HG03432 (cell line): ENCODE data around the gene CLEC2D.
"Not testable (repeated sequence)": the region's sequence is repeated elsewhere in the genome, so short reads cannot be mapped to it uniquely, and the experiment has no call there.

ENCODE experiments used
- ATAC-seq: cut with Tn5 transposase; IDR thresholded peaks from one replicate; pipeline ENCODE4 v1.9.1; 2021; ENCODE audit warnings: mild to moderate bottlenecking, moderate library complexity; ENCODE audit not compliant: unreplicated experiment

CLEC2D gene

DNA sequence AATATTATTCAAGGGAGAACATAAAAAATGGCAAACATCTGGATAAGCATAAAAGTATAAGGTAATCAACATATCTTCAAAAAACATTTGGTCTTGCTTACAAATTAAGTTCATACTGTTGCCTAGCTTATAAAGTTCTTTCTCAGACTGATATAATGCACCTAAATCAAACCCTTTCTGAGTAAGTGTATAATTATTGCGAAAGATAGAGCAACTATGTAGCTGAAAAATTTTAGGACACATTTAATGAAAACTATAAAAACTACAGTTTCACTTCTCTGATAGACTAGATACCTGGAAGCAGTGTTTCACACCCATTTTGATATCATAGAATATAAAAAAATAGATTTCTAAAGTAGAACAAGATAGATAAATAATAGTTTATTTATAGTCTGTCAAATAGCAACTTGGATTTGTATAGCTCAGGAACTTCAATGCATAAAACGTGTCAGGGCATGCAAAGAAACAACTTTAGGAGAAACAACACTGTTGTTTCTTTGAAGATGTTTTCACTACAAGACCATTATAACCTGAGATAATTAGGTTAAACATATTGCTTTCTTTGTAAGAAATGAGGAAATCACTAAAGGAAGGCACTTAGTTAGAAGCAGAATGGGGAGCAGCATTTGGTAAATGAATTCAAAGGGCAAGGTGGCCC is 55.8 kb downstream of the CLEC2D start:
- ATAC-seq = no peak

DNA sequence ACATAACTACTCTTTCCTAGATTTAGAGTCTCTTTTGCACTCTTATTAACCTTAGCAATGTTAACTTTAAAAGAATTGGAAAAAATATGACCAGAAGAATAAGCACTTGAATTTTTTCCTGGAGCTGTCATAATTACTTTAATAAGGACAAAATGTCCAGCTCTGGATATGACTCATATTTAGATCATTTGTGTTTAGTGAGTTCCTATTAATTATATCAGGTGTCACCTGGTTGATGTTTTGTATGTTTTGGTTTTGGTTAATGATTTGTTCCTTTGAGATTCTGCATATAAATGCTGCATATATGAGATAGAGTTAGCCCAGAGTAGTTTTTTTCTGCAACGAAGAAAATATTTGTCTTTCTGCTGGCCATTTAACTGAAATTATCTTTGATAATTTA is 58.3 kb downstream of the CLEC2D start:
- ATAC-seq = no peak

GRCh38 chr12:9729082-9729481 is 59.6 kb downstream of the CLEC2D start:
- ATAC-seq = no peak

GRCh38 chr12:9730011-9730410 is 60.5 kb downstream of the CLEC2D start:
- ATAC-seq = no peak

- no peak for ATAC-seq
These were observed 61.1 kb downstream of the CLEC2D start for GRCh38 chr12:9730591-9730990.

DNA sequence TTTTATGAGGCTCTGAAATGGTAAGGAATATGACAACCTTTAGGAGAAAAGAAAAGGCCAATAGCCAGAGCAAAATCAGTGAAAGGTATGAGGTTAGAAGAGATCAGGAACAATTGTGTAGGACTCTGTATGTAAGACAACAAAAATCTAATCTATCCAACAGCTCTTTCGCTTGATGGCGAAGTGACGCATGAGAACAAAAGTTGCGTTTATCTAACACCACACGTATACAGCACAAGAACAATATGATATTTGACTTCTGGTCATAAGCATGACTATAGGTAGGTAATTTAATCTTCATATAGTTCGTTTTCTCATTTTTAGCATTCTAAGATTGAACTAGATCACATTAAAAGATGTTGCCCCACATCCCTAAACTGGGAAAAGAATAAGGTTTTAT is 61.9 kb downstream of the CLEC2D start:
- no peak for ATAC-seq

GRCh38 chr12:9731797-9732196 is 62.3 kb downstream of the CLEC2D start:
- no peak for ATAC-seq

DNA sequence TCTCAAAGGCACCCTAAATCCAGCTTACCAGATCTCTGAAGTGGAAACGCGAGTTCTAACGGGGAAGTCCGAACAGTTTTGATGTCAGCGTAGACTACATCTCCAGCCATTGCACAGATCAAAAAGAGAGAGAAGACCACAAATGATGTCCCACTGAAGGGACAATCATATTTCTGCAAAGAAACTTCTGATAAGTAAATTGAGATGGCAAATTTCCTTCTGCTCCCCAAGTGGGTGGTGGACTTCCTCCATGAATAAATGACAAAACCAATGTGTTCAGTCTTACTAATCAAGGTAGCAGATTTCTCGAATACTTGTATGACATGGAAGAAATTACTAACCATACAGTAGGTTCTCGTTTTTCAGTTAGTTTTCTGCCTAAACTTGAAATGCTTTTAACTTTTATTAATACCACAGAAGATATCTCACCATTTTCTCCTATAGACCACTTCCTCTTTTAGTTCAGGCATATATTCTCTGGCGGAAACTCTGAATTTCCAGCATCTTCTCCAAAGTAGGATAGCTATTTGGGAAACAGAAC is 63.5 kb downstream of the CLEC2D start, which contains the start of gene CLECL1:
Gene CLECL1, minus strand, starts transcription at position 177 of the 541 bp plus-strand sequence.
- peak; percentile 46 for ATAC-seq

GRCh38 chr12:9735601-9736000 is 66.1 kb downstream of the CLEC2D start:
- no peak for ATAC-seq

- no peak for ATAC-seq
These were observed 67.6 kb downstream of the CLEC2D start for GRCh38 chr12:9736936-9737705.

DNA sequence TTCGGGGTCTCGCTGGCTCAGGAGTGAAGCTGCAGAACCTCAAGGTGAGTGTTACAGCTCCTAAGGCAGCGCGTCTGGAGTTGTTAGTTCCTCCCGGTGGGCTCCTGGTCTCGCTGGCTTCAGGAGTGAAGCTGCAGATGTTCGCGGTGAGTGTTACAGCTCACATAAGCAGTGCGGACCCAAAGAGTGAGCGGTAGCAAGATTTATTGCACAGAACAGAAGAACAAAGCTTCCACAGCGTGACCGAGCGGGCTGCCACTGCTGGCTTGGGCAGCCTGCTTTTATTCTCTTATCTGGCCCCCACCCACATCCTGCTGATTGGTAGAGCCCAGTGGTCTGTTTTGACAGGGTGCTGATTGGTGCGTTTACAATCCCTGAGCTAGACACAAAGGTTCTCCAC is 69.4 kb downstream of the CLEC2D start:
- ATAC-seq = not testable (repeated sequence)

GRCh38 chr12:9739404-9740105 is 70.0 kb downstream of the CLEC2D start:
- not testable (repeated sequence) for ATAC-seq

- no peak for ATAC-seq
These were observed 70.7 kb downstream of the CLEC2D start for GRCh38 chr12:9740106-9740750.

GRCh38 chr12:9741726-9742125 is 72.2 kb downstream of the CLEC2D start:
- peak; percentile 83 for ATAC-seq

DNA sequence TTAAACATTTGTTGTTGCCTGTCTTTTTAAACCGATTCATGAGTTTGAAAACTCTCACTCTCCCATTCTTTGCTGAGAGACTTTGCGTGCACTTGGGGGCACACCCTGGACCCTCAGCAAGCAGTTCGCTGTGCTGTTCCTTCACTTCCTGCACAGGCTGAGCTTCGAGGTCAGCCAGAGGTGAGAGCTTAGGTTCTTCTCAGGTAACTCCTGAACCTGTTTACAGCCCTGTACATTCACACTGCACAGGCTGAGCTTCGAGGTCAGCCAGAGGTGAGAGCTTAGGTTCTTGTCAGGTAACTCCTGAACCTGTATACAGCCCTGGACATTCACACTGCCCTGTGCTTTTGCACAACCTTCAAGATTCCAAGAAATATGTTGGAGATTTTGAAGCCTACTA is 73.1 kb downstream of the CLEC2D start:
- ATAC-seq = peak; percentile 39

GRCh38 chr12:9745199-9745598 is 75.7 kb downstream of the CLEC2D start:
- no peak for ATAC-seq
